HG02970 (cell line): ENCODE data around the gene OR11H12.
"Not testable (repeated sequence)": the region's sequence is repeated elsewhere in the genome, so short reads cannot be mapped to it uniquely, and the experiment has no call there.

Source experiments
- ATAC-seq: cut with Tn5 transposase; IDR thresholded peaks from one replicate; pipeline ENCODE4 v1.9.1; 2021; ENCODE audit warnings: mild to moderate bottlenecking, moderate library complexity, moderate number of reproducible peaks; ENCODE audit not compliant: unreplicated experiment, low FRiP score

Gene OR11H12

DNA sequence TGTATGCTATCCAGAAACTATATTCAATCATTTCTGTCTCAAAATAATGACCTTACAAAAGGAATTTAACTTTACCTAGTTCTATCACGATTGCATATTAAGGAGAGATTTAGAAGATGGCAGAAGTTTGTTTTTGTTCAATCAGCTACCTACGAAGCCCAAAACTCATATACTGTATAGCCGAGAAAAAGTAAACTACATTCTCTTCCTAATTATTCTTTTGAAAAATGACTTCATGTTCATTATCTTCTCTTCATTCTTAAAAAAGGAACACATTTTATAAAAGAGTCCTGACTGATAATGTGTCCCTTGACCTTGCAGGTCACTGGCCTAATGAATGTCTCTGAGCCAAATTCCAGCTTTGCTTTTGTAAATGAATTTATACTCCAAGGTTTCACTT lies at the start of gene OR11H12:
OR11H12 (plus strand) TSS at position 301 of the 400 bp plus-strand sequence; CDS start at position 301, 0 bp downstream.
- not testable (repeated sequence) for ATAC-seq

- ATAC-seq, result not testable (repeated sequence)
Observed at GRCh38 chr14:18582908-18583307, 18.0 kb upstream of the OR11H12 start.

- ATAC-seq, result not testable (repeated sequence)
Observed at GRCh38 chr14:18626610-18627213, 25.8 kb downstream of the OR11H12 start.

GRCh38 chr14:18636066-18636465 lies 35.1 kb downstream of the OR11H12 start:
- not testable (repeated sequence) for ATAC-seq

DNA sequence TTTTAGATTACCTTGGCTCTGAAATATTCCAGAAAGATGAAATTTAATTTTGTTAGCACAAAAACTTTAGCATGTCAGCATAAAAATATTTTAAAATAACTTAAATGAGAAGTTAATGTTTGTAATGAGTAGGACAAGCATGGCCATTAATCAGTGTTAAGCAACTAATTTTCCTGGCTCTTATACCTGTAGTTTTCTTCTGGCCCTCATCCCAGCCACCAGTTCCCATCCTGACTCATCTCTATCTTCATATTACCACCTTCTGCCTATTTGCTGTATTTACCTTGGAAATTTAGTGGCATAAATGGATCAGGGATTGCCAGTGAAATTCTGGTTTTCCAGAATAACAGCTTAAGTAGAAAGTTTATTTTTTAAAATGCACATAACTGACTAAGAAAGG lies 37.1 kb downstream of the OR11H12 start:
- not testable (repeated sequence) for ATAC-seq

- ATAC-seq, result not testable (repeated sequence)
Observed at GRCh38 chr14:18638785-18639184, 37.9 kb downstream of the OR11H12 start.

DNA sequence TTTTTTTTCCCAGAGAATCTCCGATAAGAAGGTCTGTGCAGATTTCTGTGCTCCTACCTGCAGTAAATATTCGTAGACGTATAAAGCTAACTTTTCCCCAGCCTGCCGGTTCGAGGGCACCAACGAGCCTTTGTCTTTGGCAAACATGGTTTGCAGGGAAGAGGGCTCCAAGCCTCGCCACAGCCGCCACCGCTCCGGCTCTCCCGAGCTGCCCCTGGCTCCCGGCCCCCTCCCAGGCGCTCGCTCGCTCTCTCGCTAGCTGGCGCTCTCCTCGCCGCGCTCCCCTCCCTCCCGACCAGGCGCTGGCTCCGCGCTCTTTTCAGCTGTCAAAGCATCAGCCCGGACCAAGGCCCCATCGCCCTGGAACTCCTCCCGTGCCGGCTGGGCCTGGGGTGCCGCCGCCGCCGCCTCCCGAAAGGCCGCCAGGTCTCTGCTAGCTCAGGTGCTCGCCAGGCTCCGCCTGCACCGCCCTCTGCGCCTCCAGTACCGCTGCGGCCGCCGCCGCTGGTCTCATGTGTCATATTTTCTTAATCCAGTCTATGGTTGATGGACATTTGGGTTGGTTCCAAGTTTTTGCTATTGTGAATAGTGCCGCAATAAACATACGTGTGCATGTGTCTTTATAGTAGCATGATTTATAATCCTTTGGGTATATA lies 45.3 kb downstream of the OR11H12 start:
- not testable (repeated sequence) for ATAC-seq
